Fibroblast of lung (primary cell): Measurements from ENCODE around the gene CDIP1. TPM values are rescaled to one million over a fixed set of nuclear protein-coding genes. Genes with fewer than 3 reads are reported as not detected.

Source experiments
- DNase-seq, 2 donors: peaks; one replicate each; pipeline versions ENCODE4 v3.0.0 to v3.0.0-alpha.2; 2010; ENCODE audit warnings: low read depth in 2 of 2
- H2AFZ ChIP-seq: 2 replicates; pipeline ENCODE4 v1.5.1; 2012; ENCODE audit warnings: low read length, control low read depth, inconsistent platforms
- H3K27ac ChIP-seq: 2 replicates; pipeline ENCODE4 v1.5.1; 2011; ENCODE audit warnings: low read length, control low read depth; ENCODE audit not compliant: insufficient read depth
- H3K27me3 ChIP-seq: 2 replicates; pipeline ENCODE4 v1.5.1; 2011; ENCODE audit warnings: mild to moderate bottlenecking, low read length; ENCODE audit not compliant: control insufficient read depth, insufficient read depth
- H3K36me3 ChIP-seq: 2 replicates; pipeline ENCODE4 v1.5.1; 2011; ENCODE audit warnings: low read length; ENCODE audit not compliant: control insufficient read depth, insufficient read depth
- H3K4me1 ChIP-seq: 2 replicates; pipeline ENCODE4 v1.5.1; 2011; ENCODE audit warnings: low read length; ENCODE audit not compliant: control insufficient read depth, insufficient read depth; ENCODE audit errors: extremely low read depth
- H3K4me2 ChIP-seq: 2 replicates; pipeline ENCODE4 v1.5.1; 2011; ENCODE audit warnings: low read length, control low read depth; ENCODE audit not compliant: insufficient read depth; ENCODE audit errors: extremely low read depth
- H3K4me3 ChIP-seq, 4 experiments: fragments of 200-600 bp in 1 of 4; sonication (generic) in 1 of 4; replicated peaks in 1 of 4; 2 replicates each; pipeline ENCODE4 v1.5.1; 2011 to 2016; ENCODE audit warnings: low read length in 4 of 4, low read depth in 3 of 4, mild to moderate bottlenecking in 3 of 4, control low read depth in 2 of 4, inconsistent platforms in 1 of 4, mixed read lengths in 1 of 4; ENCODE audit not compliant: insufficient read depth in 1 of 4; ENCODE audit errors: control extremely low read depth in 1 of 4
- H3K79me2 ChIP-seq: 2 replicates; pipeline ENCODE4 v1.5.1; 2012; ENCODE audit warnings: mild to moderate bottlenecking, low read length, inconsistent platforms; ENCODE audit not compliant: control insufficient read depth, insufficient read depth
- H3K9ac ChIP-seq: 2 replicates; pipeline ENCODE4 v1.5.1; 2011; ENCODE audit warnings: mild to moderate bottlenecking, low read length, control low read depth; ENCODE audit not compliant: insufficient read depth
- H3K9me3 ChIP-seq: 2 replicates; pipeline ENCODE4 v1.5.1; 2012; ENCODE audit warnings: low read depth, low read length; ENCODE audit not compliant: control insufficient read depth, insufficient read depth
- H4K20me1 ChIP-seq: 2 replicates; pipeline ENCODE4 v1.5.1; 2011; ENCODE audit warnings: low read length; ENCODE audit not compliant: control insufficient read depth, insufficient read depth; ENCODE audit errors: extremely low read depth
- CTCF ChIP-seq, 2 donors: IDR thresholded peaks in 1 of 2; conservative IDR thresholded peaks in 1 of 2; 1 replicate in 1 of 2; 2 replicates in 1 of 2; pipeline ENCODE4 v1.5.1; 2011 to 2012; ENCODE audit warnings: low read length in 2 of 2, control low read depth in 1 of 2, inconsistent platforms in 1 of 2, low read depth in 1 of 2, mild to moderate bottlenecking in 1 of 2
- EZH2 ChIP-seq: IDR thresholded peaks from 2 replicates; pipeline ENCODE4 v1.5.1; 2012; ENCODE audit warnings: low read length, control low read depth, mild to moderate bottlenecking; ENCODE audit errors: missing control alignments
- polyA plus RNA-seq, 2 donors: library from polyadenylated mRNA; depleted of rRNA in 1 of 2; stranded (reverse) in 1 of 2; unstranded in 1 of 2; fragments of >200 nt; gene quantifications; 2 replicates each; pipeline ENCODE4 v1.2.1, GENCODE V29; 2011 to 2012; ENCODE audit warnings: missing spikeins in 1 of 2
- total RNA-seq: library from RNA; depleted of rRNA; stranded (reverse); fragments of >200 nt; gene quantifications from 2 replicates; pipeline ENCODE4 v1.2.1, GENCODE V29; 2014

CDIP1 gene
- total and polyA plus RNA-seq, 2 donors (not counting 1 experiment from before 2014, with no cell fraction given), result 6.3 to 12.2 TPM

DNA sequence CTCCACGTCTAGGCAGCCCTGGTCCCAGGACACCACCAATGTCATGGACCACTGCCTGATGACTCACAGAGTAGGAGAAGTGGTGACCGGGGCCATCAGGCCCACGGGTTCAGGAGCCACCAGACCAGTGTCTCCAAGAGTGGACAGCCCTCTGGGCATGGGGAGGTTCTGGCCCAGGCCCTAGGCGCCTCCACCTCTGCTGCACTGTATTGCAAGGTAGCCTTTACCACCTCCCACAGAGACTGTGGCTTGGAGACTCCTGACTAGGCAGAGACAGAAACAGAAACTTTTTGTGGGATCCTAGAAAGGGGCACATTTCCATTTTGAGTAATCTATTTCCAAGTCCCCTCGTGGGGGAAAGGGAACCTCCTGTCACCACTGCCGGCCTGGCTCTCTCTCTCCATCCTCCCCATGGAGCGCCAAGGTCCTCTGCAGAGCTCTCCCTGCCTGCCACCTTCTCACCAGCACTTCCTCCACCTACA, 2.9 kb downstream of the CDIP1 start:
- Histone ChIP-seq H3K4me3 (no peak overlapping the region), H3K27me3 (no peaks in the 10 kb centered on the region), H3K4me1 (no peaks in the 10 kb centered on the region), H2AFZ (no peak overlapping the region), H3K27ac (no peak overlapping the region), H3K9me3 (no peaks in the 10 kb centered on the region), H3K9ac (no peak overlapping the region), H3K4me2 (no peak overlapping the region), H3K79me2 (no peaks in the 10 kb centered on the region), H3K36me3 (no peaks in the 10 kb centered on the region), H4K20me1 (no peaks in the 10 kb centered on the region)
- TF ChIP-seq CTCF (conservative IDR thresholded peaks at IDR 0.05 in 1 of 2, IDR thresholded peaks at IDR 0.05 in 1 of 2; ENCODE audit: low read depth in 1 of 2, low read length in 2 of 2) (no peak), EZH2 (no peak)
- no peak for DNase-seq

DNA sequence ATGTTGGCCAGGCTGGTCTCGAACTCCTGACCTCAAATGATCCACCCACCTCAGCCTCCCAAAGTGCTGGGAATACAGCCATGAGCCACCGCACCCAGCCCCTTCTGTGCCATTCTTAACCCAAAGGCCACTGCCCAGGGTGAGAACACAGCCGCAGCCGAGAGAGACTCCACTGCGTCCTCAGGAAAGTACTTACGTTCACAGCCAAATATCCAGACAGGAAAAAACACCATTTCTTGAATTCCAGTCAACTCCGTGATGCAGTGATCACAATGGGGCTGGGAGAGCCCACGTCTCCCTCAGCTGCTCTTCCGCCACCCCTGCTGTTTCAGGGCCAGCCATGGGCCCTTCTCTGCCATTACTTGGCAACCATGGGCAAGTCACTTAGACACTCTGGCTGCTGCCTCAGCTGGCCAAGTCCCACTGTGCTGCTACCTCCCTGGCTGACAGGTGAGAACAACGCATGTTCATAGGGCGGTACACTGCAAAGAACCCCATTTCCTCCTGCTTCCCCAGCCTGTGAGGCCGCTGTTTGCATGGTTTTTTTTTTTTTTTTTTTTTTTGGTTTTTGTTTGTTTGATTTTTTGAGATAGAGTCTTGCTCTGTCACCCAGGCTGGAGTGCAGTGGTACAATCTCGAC, 4.3 kb downstream of the CDIP1 start:
- Histone ChIP-seq H4K20me1 (no peaks in the 10 kb centered on the region), H3K79me2 (no peaks in the 10 kb centered on the region), H3K4me3 (no peak overlapping the region)

DNA sequence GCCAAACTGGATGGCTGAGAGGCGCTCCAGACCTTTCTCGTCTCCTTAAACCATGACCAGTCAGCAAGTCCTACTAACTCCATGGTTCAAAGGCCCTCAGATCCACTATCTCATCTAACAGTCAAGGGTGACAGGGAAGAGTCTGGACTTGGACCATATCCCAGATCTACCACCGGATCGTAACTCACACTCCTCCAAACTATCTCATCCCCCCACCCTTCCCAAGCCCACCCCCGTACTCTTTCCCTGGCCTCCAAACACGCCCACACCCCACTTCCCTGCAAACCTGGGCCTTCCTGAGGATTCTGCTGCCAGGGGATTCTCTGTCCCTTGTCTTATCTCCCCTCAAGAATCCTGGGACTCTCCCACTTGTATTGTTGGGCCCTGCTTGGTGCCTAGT, 5.1 kb downstream of the CDIP1 start:
- TF ChIP-seq EZH2, result no peak
- Histone ChIP-seq H3K9me3 (no peaks in the 10 kb centered on the region), H3K4me3 (no peak overlapping the region), H3K4me1 (no peaks in the 10 kb centered on the region), H2AFZ (no peak overlapping the region), H4K20me1 (no peaks in the 10 kb centered on the region), H3K36me3 (no peaks in the 10 kb centered on the region), H3K9ac (no peak overlapping the region), H3K27ac (no peak overlapping the region), H3K27me3 (no peaks in the 10 kb centered on the region), H3K79me2 (no peaks in the 10 kb centered on the region), H3K4me2 (no peak overlapping the region)
- no peak for DNase-seq

More for the DNA sequence above, 4.3 kb downstream of the CDIP1 start:
- Histone ChIP-seq H2AFZ (no peak overlapping the region), H3K4me2 (no peak overlapping the region), H3K27ac (no peak overlapping the region), H3K36me3 (no peaks in the 10 kb centered on the region), H3K9ac (no peak overlapping the region), H3K4me1 (no peaks in the 10 kb centered on the region), H3K27me3 (no peaks in the 10 kb centered on the region), H3K9me3 (no peaks in the 10 kb centered on the region)
- no peak for DNase-seq
- TF ChIP-seq EZH2 (no peak), CTCF (conservative IDR thresholded peaks at IDR 0.05 in 1 of 2, IDR thresholded peaks at IDR 0.05 in 1 of 2; ENCODE audit: low read depth in 1 of 2, low read length in 2 of 2) (no peak)
